Subcutaneous abdominal adipose tissue (tissue), 5 donors: ENCODE data around the gene P2RY14.

Experiments used
- H3K27ac ChIP-seq: one replicate; pipeline ENCODE4 v1.7.0; 2013; ENCODE audit warnings: low read depth, mild to moderate bottlenecking, inconsistent platforms, low read length, moderate library complexity
- H3K27me3 ChIP-seq, 5 donors: one replicate each; pipeline ENCODE4 v1.7.0; 2013; ENCODE audit warnings: low read length in 5 of 5, inconsistent platforms in 1 of 5; ENCODE audit not compliant: control insufficient read depth in 5 of 5, insufficient read depth in 4 of 5
- H3K36me3 ChIP-seq, 5 donors: one replicate each; pipeline ENCODE4 v1.7.0; 2013; ENCODE audit warnings: low read length in 5 of 5; ENCODE audit not compliant: control insufficient read depth in 5 of 5, insufficient read depth in 5 of 5
- H3K4me1 ChIP-seq, 5 donors: one replicate each; pipeline ENCODE4 v1.7.0; 2013; ENCODE audit warnings: low read length in 5 of 5, mild to moderate bottlenecking in 3 of 5, moderate library complexity in 1 of 5; ENCODE audit not compliant: control insufficient read depth in 5 of 5, insufficient read depth in 5 of 5
- H3K4me3 ChIP-seq, 5 donors: one replicate each; pipeline ENCODE4 v1.7.0; 2013; ENCODE audit warnings: low read length in 5 of 5, low read depth in 1 of 5
- H3K9ac ChIP-seq, 5 donors: one replicate each; pipeline ENCODE4 v1.7.0; 2013; ENCODE audit warnings: low read length in 5 of 5, mild to moderate bottlenecking in 4 of 5, moderate library complexity in 3 of 5
- H3K9me3 ChIP-seq, 5 donors: one replicate each; pipeline ENCODE4 v1.7.0; 2013; ENCODE audit warnings: low read length in 5 of 5; ENCODE audit not compliant: control insufficient read depth in 5 of 5
- donor health status: healthy.
- donor health status: healthy.
- donor health status: healthy.
- donor health status: healthy.
- donor health status: healthy.

P2RY14 gene

GRCh38 chr3:151225040-151225975 lies 53.0 kb downstream of the P2RY14 start:
- no peak overlapping the region for H3K27ac ChIP-seq
- H3K36me3 ChIP-seq: no peaks in the 10 kb centered on the region
- no peak overlapping the region for H3K4me3 ChIP-seq
- no peak overlapping the region for H3K9ac ChIP-seq
- no peaks in the 10 kb centered on the region for H3K9me3 ChIP-seq
- peaks cover 4 to 20% (median 14%) of the 10 kb centered on the region in 5 donors for H3K4me1 ChIP-seq
- H3K27me3 ChIP-seq: no peaks in the 10 kb centered on the region

- Histone ChIP-seq H3K36me3 (no peaks in the 10 kb centered on the region), H3K27me3 (no peaks in the 10 kb centered on the region), H3K9ac (no peak overlapping the region), H3K9me3 (no peaks in the 10 kb centered on the region), H3K27ac (no peak overlapping the region), H3K4me3 (no peak overlapping the region), H3K4me1 (peaks cover 4 to 20% (median 11%) of the 10 kb centered on the region in 5 donors)
Observed at GRCh38 chr3:151224268-151224866, 54.0 kb downstream of the P2RY14 start.

- Histone ChIP-seq H3K9me3 (no peaks in the 10 kb centered on the region), H3K27me3 (no peaks in the 10 kb centered on the region), H3K36me3 (no peaks in the 10 kb centered on the region), H3K4me3 (no peak overlapping the region), H3K9ac (no peak overlapping the region), H3K27ac (no peak overlapping the region), H3K4me1 (peaks cover 0 to 19% (median 8%) of the 10 kb centered on the region in 5 donors)
Observed at GRCh38 chr3:151219056-151219455, 59.3 kb downstream of the P2RY14 start.

GRCh38 chr3:151218136-151218535 lies 60.2 kb downstream of the P2RY14 start:
- Histone ChIP-seq H3K9me3 (no peaks in the 10 kb centered on the region), H3K4me3 (no peak overlapping the region), H3K36me3 (no peaks in the 10 kb centered on the region), H3K27ac (no peak overlapping the region), H3K27me3 (no peaks in the 10 kb centered on the region), H3K4me1 (peaks cover 0 to 19% (median 8%) of the 10 kb centered on the region in 5 donors), H3K9ac (no peak overlapping the region)

GRCh38 chr3:151216641-151217607 lies 61.4 kb downstream of the P2RY14 start:
- Histone ChIP-seq H3K27ac (no peak overlapping the region), H3K4me3 (no peak overlapping the region), H3K9ac (no peak overlapping the region), H3K4me1 (peaks cover 0 to 19% (median 8%) of the 10 kb centered on the region in 5 donors), H3K36me3 (no peaks in the 10 kb centered on the region), H3K9me3 (no peaks in the 10 kb centered on the region), H3K27me3 (no peaks in the 10 kb centered on the region)

GRCh38 chr3:151214459-151214858 lies 63.9 kb downstream of the P2RY14 start:
- Histone ChIP-seq H3K27me3 (no peaks in the 10 kb centered on the region), H3K36me3 (no peaks in the 10 kb centered on the region), H3K4me3 (no peak overlapping the region), H3K4me1 (peaks cover 3 to 26% (median 14%) of the 10 kb centered on the region in 5 donors), H3K27ac (no peak overlapping the region), H3K9ac (no peak overlapping the region), H3K9me3 (no peaks in the 10 kb centered on the region)

- no peak overlapping the region for H3K4me3 ChIP-seq
- no peaks in the 10 kb centered on the region for H3K36me3 ChIP-seq
- no peak overlapping the region for H3K27ac ChIP-seq
- no peaks in the 10 kb centered on the region for H3K27me3 ChIP-seq
- peaks cover 3 to 26% (median 14%) of the 10 kb centered on the region in 5 donors for H3K4me1 ChIP-seq
- no peak overlapping the region for H3K9ac ChIP-seq
- H3K9me3 ChIP-seq: no peaks in the 10 kb centered on the region
Observed at GRCh38 chr3:151213881-151214280, 64.5 kb downstream of the P2RY14 start.

GRCh38 chr3:151213151-151213550 lies 65.2 kb downstream of the P2RY14 start:
- no peak overlapping the region for H3K4me3 ChIP-seq

GRCh38 chr3:151210676-151211381 lies 67.5 kb downstream of the P2RY14 start:
- Histone ChIP-seq H3K4me1 (peaks cover 3 to 12% (median 7%) of the 10 kb centered on the region in 5 donors), H3K9ac (peak overlapping the region in 1 of 5 donors; percentile 40), H3K9me3 (no peaks in the 10 kb centered on the region), H3K27me3 (no peaks in the 10 kb centered on the region), H3K36me3 (no peaks in the 10 kb centered on the region), H3K27ac (no peak overlapping the region), H3K4me3 (peak overlapping the region in 3 of 5 donors; percentile 13 to 22 (median 18))

More at GRCh38 chr3:151213151-151213550, 65.2 kb downstream of the P2RY14 start:
- Histone ChIP-seq H3K4me1 (peaks cover 3 to 26% (median 14%) of the 10 kb centered on the region in 5 donors), H3K36me3 (no peaks in the 10 kb centered on the region), H3K27ac (no peak overlapping the region), H3K9me3 (no peaks in the 10 kb centered on the region), H3K9ac (no peak overlapping the region), H3K27me3 (no peaks in the 10 kb centered on the region)
